Measurements from ENCODE around the gene GIT2.
"Not testable (repeated sequence)": the region's sequence is repeated elsewhere in the genome, so short reads cannot be mapped to it uniquely, and the experiment has no call there.

Gene GIT2

GRCh38 chr12:109944561-109945359 is 51.4 kb downstream of the GIT2 start:
- no peak for DNase-seq

- no peak for DNase-seq
Measured at GRCh38 chr12:109943811-109944210, 52.4 kb downstream of the GIT2 start.

GRCh38 chr12:109940339-109940923 is 55.7 kb downstream of the GIT2 start:
- DNase-seq: no peak

- DNase-seq: no peak
Measured at GRCh38 chr12:109939504-109939903, 56.7 kb downstream of the GIT2 start.

GRCh38 chr12:109938947-109939346 is 57.2 kb downstream of the GIT2 start:
- no peak for DNase-seq

GRCh38 chr12:109937371-109937770 is 58.8 kb downstream of the GIT2 start:
- DNase-seq: no peak

- DNase-seq: no peak
Measured at GRCh38 chr12:109934026-109934425, 62.1 kb downstream of the GIT2 start.

- DNase-seq: no peak
Measured at GRCh38 chr12:109932878-109933503, 63.2 kb downstream of the GIT2 start.

- no peak for DNase-seq
Measured at GRCh38 chr12:109931143-109931542, 65.0 kb downstream of the GIT2 start.

GRCh38 chr12:109930028-109930800 is 66.0 kb downstream of the GIT2 start:
- no peak for DNase-seq

- DNase-seq: not testable (repeated sequence)
Measured at GRCh38 chr12:109929326-109929725, 66.8 kb downstream of the GIT2 start.

- DNase-seq: no peak
Measured at GRCh38 chr12:109928058-109928656, 68.0 kb downstream of the GIT2 start.

- no peak for DNase-seq
Measured at GRCh38 chr12:109927622-109928021, 68.5 kb downstream of the GIT2 start.

- DNase-seq: no peak
Measured at GRCh38 chr12:109926488-109927210, 69.5 kb downstream of the GIT2 start.

- DNase-seq: no peak
Measured at GRCh38 chr12:109926016-109926415, 70.2 kb downstream of the GIT2 start.

- no peak for DNase-seq
Measured at GRCh38 chr12:109925185-109925840, 70.9 kb downstream of the GIT2 start.

- DNase-seq: peak; percentile 79
Measured at GRCh38 chr12:109923481-109924245, 72.5 kb downstream of the GIT2 start.

- no peak for DNase-seq
Measured at GRCh38 chr12:109923038-109923437, 73.1 kb downstream of the GIT2 start.

- no peak for DNase-seq
Measured at GRCh38 chr12:109921982-109922381, 74.2 kb downstream of the GIT2 start.

- DNase-seq: peak; percentile 8
Measured at GRCh38 chr12:109920261-109920780, 75.8 kb downstream of the GIT2 start.

- DNase-seq: no peak
Measured at GRCh38 chr12:109919456-109919855, 76.7 kb downstream of the GIT2 start.
